CD4-positive, alpha-beta T cell treated with Interleukin-15 for 4 hours (primary cell): ENCODE measurements around the gene ZNF526.
"Not testable (repeated sequence)": the region's sequence is repeated elsewhere in the genome, so short reads cannot be mapped to it uniquely, and the experiment has no call there.

ENCODE experiments used
- DNase-seq: peaks from one replicate; pipeline ENCODE4 v3.0.0-alpha.2; 2020; ENCODE audit warnings: low spot score

ZNF526 gene

GRCh38 chr19:42246922-42247639 is 27.0 kb downstream of the ZNF526 start:
- DNase-seq, result no peak

- DNase-seq, result no peak
Measured at GRCh38 chr19:42247640-42248199, 27.6 kb downstream of the ZNF526 start.

- DNase-seq, result no peak
Measured at GRCh38 chr19:42248270-42249148, 28.4 kb downstream of the ZNF526 start.

GRCh38 chr19:42249149-42249750 is 29.1 kb downstream of the ZNF526 start:
- no peak for DNase-seq

GRCh38 chr19:42249769-42250168 is 29.7 kb downstream of the ZNF526 start:
- no peak for DNase-seq

- DNase-seq, result no peak
Measured at GRCh38 chr19:42250183-42250665, 30.1 kb downstream of the ZNF526 start.

- no peak for DNase-seq
Measured at GRCh38 chr19:42250666-42251531, 30.8 kb downstream of the ZNF526 start.

- DNase-seq, result no peak
Measured at GRCh38 chr19:42251572-42252358, 31.7 kb downstream of the ZNF526 start.

GRCh38 chr19:42252365-42253244 is 32.5 kb downstream of the ZNF526 start:
- DNase-seq, result no peak

GRCh38 chr19:42253245-42254088 is 33.4 kb downstream of the ZNF526 start:
- peak; percentile 31 for DNase-seq

- DNase-seq, result peak; percentile 76
Measured at GRCh38 chr19:42254089-42254849, 34.2 kb downstream of the ZNF526 start.

GRCh38 chr19:42254850-42255765 is 35.0 kb downstream of the ZNF526 start, which contains the start of gene ERF:
Gene ERF, minus strand, starts transcription at chr19:42255128. Its CDS starts 129 bp downstream, at chr19:42254999.
- DNase-seq, result peak; percentile 93

GRCh38 chr19:42255766-42256745 is 35.9 kb downstream of the ZNF526 start:
- DNase-seq, result no peak

- DNase-seq, result not testable (repeated sequence)
Measured at GRCh38 chr19:42257842-42258241, 37.7 kb downstream of the ZNF526 start.

GRCh38 chr19:42261763-42262162 is 41.7 kb downstream of the ZNF526 start:
- DNase-seq, result no peak
